GM18519 (cell line): ENCODE measurements around the gene SLC39A7.

Experiments used
- ATAC-seq: cut with Tn5 transposase; IDR thresholded peaks from one replicate; pipeline ENCODE4 v1.9.1; 2021; ENCODE audit warnings: mild to moderate bottlenecking, moderate library complexity; ENCODE audit not compliant: unreplicated experiment, low FRiP score

SLC39A7 gene

GRCh38 chr6:33203443-33204164, 2.9 kb downstream of the SLC39A7 start:
- no peak for ATAC-seq

GRCh38 chr6:33204165-33204414, 3.4 kb downstream of the SLC39A7 start:
- no peak for ATAC-seq

GRCh38 chr6:33204415-33205190, 3.9 kb downstream of the SLC39A7 start, which contains the start of gene HSD17B8:
Gene HSD17B8, plus strand, starts transcription at chr6:33204655. Its CDS starts 14 bp downstream, at chr6:33204669.
- no peak for ATAC-seq

- no peak for ATAC-seq
Observed at GRCh38 chr6:33205191-33206026, 4.7 kb downstream of the SLC39A7 start.

- ATAC-seq: no peak
Observed at GRCh38 chr6:33206027-33206863, 5.6 kb downstream of the SLC39A7 start.

GRCh38 chr6:33206864-33207551, 6.3 kb downstream of the SLC39A7 start:
- no peak for ATAC-seq

GRCh38 chr6:33207552-33208090, 7.0 kb downstream of the SLC39A7 start:
- ATAC-seq: no peak

GRCh38 chr6:33208091-33208967, 7.7 kb downstream of the SLC39A7 start, which contains the start of gene RING1:
Gene RING1, plus strand, starts transcription at chr6:33208500. Its CDS starts 323 bp downstream, at chr6:33208823.
- no peak for ATAC-seq

GRCh38 chr6:33209856-33210255, 9.2 kb downstream of the SLC39A7 start:
- no peak for ATAC-seq

- ATAC-seq: no peak
Observed at GRCh38 chr6:33211136-33211535, 10.5 kb downstream of the SLC39A7 start.

- no peak for ATAC-seq
Observed at GRCh38 chr6:33211666-33212422, 11.2 kb downstream of the SLC39A7 start.

- ATAC-seq: no peak
Observed at GRCh38 chr6:33212857-33213165, 12.1 kb downstream of the SLC39A7 start.

- ATAC-seq: no peak
Observed at GRCh38 chr6:33213166-33213988, 12.7 kb downstream of the SLC39A7 start.

GRCh38 chr6:33213989-33214335, 13.3 kb downstream of the SLC39A7 start:
- no peak for ATAC-seq

GRCh38 chr6:33215271-33216116, 14.8 kb downstream of the SLC39A7 start:
- ATAC-seq: no peak

GRCh38 chr6:33216117-33216649, 15.5 kb downstream of the SLC39A7 start:
- ATAC-seq: no peak
